RWPE1 (cell line): Measurements from ENCODE around the gene ZNF346.

Source experiments
- CTCF ChIA-PET: fragments of 350-600 bp; sonication (Branson Sonifier 250); formaldehyde crosslinking; extraction: SDS; loops from one replicate; lab custom pipeline; 2021; lab: Yijun Ruan, JAX
- POLR2A ChIA-PET: fragments of 400-600 bp; formaldehyde crosslinking; extraction: SDS; loops from one replicate; lab custom pipeline; 2020; ENCODE audit warnings: antibody characterized with exemption; ENCODE audit not compliant: low non-redundant PET; lab: Yijun Ruan, JAX
- DNase-seq: peaks from one replicate; pipeline ENCODE4 v3.0.0; 2012; ENCODE audit warnings: low spot score
- H3K27ac ChIP-seq: fragments of 450-650 bp; 2 replicates; pipeline ENCODE4 v1.5.1; 2017
- CTCF ChIP-seq: fragments of 450-650 bp; conservative IDR thresholded peaks from 2 replicates; pipeline ENCODE4 v1.5.1; 2017; ENCODE audit warnings: low read depth, mild to moderate bottlenecking

The ZNF346 gene

GRCh38 chr5:177113566-177114424 is 91.3 kb downstream of the ZNF346 start:
- TF ChIP-seq CTCF, result peak; percentile 100
- POLR2A ChIA-PET, result no interaction called here
- CTCF ChIA-PET, result interaction anchor here (0.6 to 3.1 kb wide), 32 partner anchors 8 to 456 kb away, joined by 3 to 31 read pairs (median 4); partner anchors contain the start of genes FGFR4, PRELID1 and RAB24
- DNase-seq, result peak; percentile 94
- H3K27ac ChIP-seq, result no peak overlapping the region

GRCh38 chr5:177116631-177117373 is 94.3 kb downstream of the ZNF346 start:
- 0 out of 2 replicates have a peak overlapping the region, but pooled peaks have one; percentile 0 for H3K27ac ChIP-seq
- CTCF ChIA-PET, result no interaction called here
- no peak for TF ChIP-seq CTCF
- DNase-seq, result peak; percentile 86
- POLR2A ChIA-PET, result no interaction called here

GRCh38 chr5:177117441-177118045 is 95.0 kb downstream of the ZNF346 start:
- CTCF ChIA-PET, result interaction anchor here (0.6 kb wide), 1 partner anchor 450 kb away, joined by 6 read pairs; no protein-coding TSS in a partner anchor
- POLR2A ChIA-PET, result no interaction called here
- DNase-seq, result no peak
- no peak overlapping the region for H3K27ac ChIP-seq
- no peak for TF ChIP-seq CTCF

GRCh38 chr5:177122566-177122965 is 100.1 kb downstream of the ZNF346 start:
- no peak for TF ChIP-seq CTCF
- POLR2A ChIA-PET, result no interaction called here
- no peak for DNase-seq
- H3K27ac ChIP-seq, result no peak overlapping the region
- CTCF ChIA-PET, result no interaction called here

GRCh38 chr5:177123789-177124485 is 101.4 kb downstream of the ZNF346 start:
- POLR2A ChIA-PET, result no interaction called here
- DNase-seq, result no peak

More at GRCh38 chr5:177123789-177124485, 101.4 kb downstream of the ZNF346 start:
- no peak overlapping the region for H3K27ac ChIP-seq
- CTCF ChIA-PET, result interaction anchor here (0.6 kb wide), 1 partner anchor 16 kb away, joined by 3 read pairs; no protein-coding TSS in a partner anchor
- TF ChIP-seq CTCF, result no peak
